HCT116 (cell line): ENCODE results near the gene SLX9. TPM values are rescaled to one million over a fixed set of nuclear protein-coding genes. Genes with fewer than 3 reads are reported as not detected.

ENCODE experiments used
- ATAC-seq: fragments of 200-7000 bp; cut with Tn5 transposase; 2 replicates; pipeline ENCODE4 v1.9.1; 2020; ENCODE audit warnings: mild to moderate bottlenecking, moderate library complexity
- BruUV-seq: library from RNA; stranded (reverse); fragments of 400-500 nt; replicated peaks from 2 replicates; lab custom pipeline; 2021; lab: Mats Ljungman, UMichigan
- CTCF ChIA-PET: fragments of 300-600 bp; sonication (Branson Sonifier 250); formaldehyde crosslinking; loops from one replicate; lab custom pipeline; 2021; ENCODE audit warnings: antibody characterized with exemption; lab: Charles Lee
- POLR2A ChIA-PET: fragments of 300-600, 350-600 bp; sonication (Branson Sonifier 250); formaldehyde crosslinking; loops from one replicate; lab custom pipeline; 2021; ENCODE audit warnings: antibody characterized with exemption; lab: Charles Lee
- RAD21 ChIA-PET, 2 experiments: fragments of 300-600 bp; sonication (Branson Sonifier 250); formaldehyde crosslinking; loops; one replicate each; lab custom pipeline; 2023; ENCODE audit warnings: low total read pairs in 2 of 2; ENCODE audit not compliant: uncharacterized antibody in 2 of 2, unreplicated experiment in 2 of 2, low non-redundant PET in 1 of 2; lab: Charles Lee
- DNase-seq: peaks from one replicate; pipeline ENCODE4 v3.0.0-alpha.2; 2010; ENCODE audit warnings: low read depth, low spot score
- H2AFZ ChIP-seq: fragments of 200-600 bp; shearing (Covaris generic), sonication (generic); 2 replicates; pipeline ENCODE4 v1.6.1; 2017; ENCODE audit warnings: low read depth, mixed run types, mixed read lengths, antibody characterized with exemption, low read length; ENCODE audit not compliant: poor library complexity, severe bottlenecking
- H3K27ac ChIP-seq: 2 replicates; pipeline ENCODE4 v1.5.1; 2012; ENCODE audit warnings: low read depth, low read length
- H3K27me3 ChIP-seq: fragments of 200-600 bp; sonication (generic); 2 replicates; pipeline ENCODE4 v1.6.1; 2016; ENCODE audit warnings: mixed run types, low read length, mixed read lengths; ENCODE audit not compliant: insufficient read depth
- H3K36me3 ChIP-seq, 2 experiments: fragments of 200-500 bp in 1 of 2; fragments of 200-600 bp in 1 of 2; sonication (Bioruptor generic) in 1 of 2; sonication (generic) in 1 of 2; 2 replicates each; pipeline versions ENCODE4 v1.5.1 to v1.6.1; 2014 to 2016; ENCODE audit warnings: low read length in 2 of 2, inconsistent platforms in 1 of 2, mixed read lengths in 1 of 2, mixed run types in 1 of 2; ENCODE audit not compliant: insufficient read depth in 2 of 2, control insufficient read depth in 1 of 2
- H3K4me1 ChIP-seq, 2 experiments: fragments of 200-600 bp in 1 of 2; sonication (generic) in 1 of 2; 2 replicates each; pipeline versions ENCODE4 v1.5.1 to v1.6.1; 2012 to 2017; ENCODE audit warnings: low read length in 2 of 2, inconsistent platforms in 1 of 2, mild to moderate bottlenecking in 1 of 2, mixed read lengths in 1 of 2, mixed run types in 1 of 2, moderate library complexity in 1 of 2; ENCODE audit not compliant: insufficient read depth in 2 of 2, control insufficient read depth in 1 of 2
- H3K4me2 ChIP-seq: fragments of 200-600 bp; sonication (generic); 2 replicates; pipeline ENCODE4 v1.6.1; 2017; ENCODE audit warnings: mixed run types, low read length, mixed read lengths
- H3K4me3 ChIP-seq, 2 experiments: fragments of 200-600 bp in 1 of 2; sonication (generic) in 1 of 2; replicated peaks in 1 of 2; 2 replicates each; pipeline ENCODE4 v1.5.1; 2011 to 2016; ENCODE audit warnings: low read length in 2 of 2, control low read depth in 1 of 2, low read depth in 1 of 2, mild to moderate bottlenecking in 1 of 2, mixed read lengths in 1 of 2, mixed run types in 1 of 2
- H3K79me2 ChIP-seq: fragments of 200-600 bp; sonication (generic); 2 replicates; pipeline ENCODE4 v1.6.1; 2017; ENCODE audit warnings: mild to moderate bottlenecking, mixed run types, low read length, moderate library complexity, mixed read lengths; ENCODE audit not compliant: insufficient read depth
- H3K9ac ChIP-seq: fragments of 200-600 bp; sonication (generic); 2 replicates; pipeline ENCODE4 v1.6.1; 2016; ENCODE audit warnings: low read length, mixed read lengths
- H3K9me2 ChIP-seq: fragments of 200-600 bp; sonication (generic), shearing (Covaris generic); 2 replicates; pipeline ENCODE4 v1.6.1; 2017; ENCODE audit warnings: mixed run types, mild to moderate bottlenecking, moderate library complexity; ENCODE audit not compliant: insufficient read depth
- H3K9me3 ChIP-seq, 2 experiments: fragments of 200-500 bp in 1 of 2; fragments of 200-600 bp in 1 of 2; sonication (Bioruptor generic) in 1 of 2; sonication (generic) in 1 of 2; 2 replicates each; pipeline ENCODE4 v1.6.1; 2014 to 2017; ENCODE audit warnings: low read length in 2 of 2, mixed read lengths in 2 of 2, inconsistent platforms in 1 of 2, low read depth in 1 of 2, mild to moderate bottlenecking in 1 of 2, mixed run types in 1 of 2, moderate library complexity in 1 of 2; ENCODE audit not compliant: control insufficient read depth in 1 of 2, insufficient read depth in 1 of 2
- H4K20me1 ChIP-seq: fragments of 200-600 bp; sonication (generic), shearing (Covaris generic); 2 replicates; pipeline ENCODE4 v1.6.1; 2017; ENCODE audit warnings: mixed run types, mild to moderate bottlenecking, moderate library complexity; ENCODE audit not compliant: insufficient read depth
- FOSL1 ChIP-seq: IDR thresholded peaks from 2 replicates; pipeline ENCODE4 v1.6.1; 2012; ENCODE audit warnings: low read depth
- RAD21 ChIP-seq: IDR thresholded peaks from 2 replicates; pipeline ENCODE4 v1.6.1; 2012; ENCODE audit warnings: low read depth, mild to moderate bottlenecking
- SIN3A ChIP-seq: IDR thresholded peaks from 2 replicates; pipeline ENCODE4 v1.6.1; 2012; ENCODE audit warnings: low read depth
- SP1 ChIP-seq: IDR thresholded peaks from 2 replicates; pipeline ENCODE4 v1.6.1; 2012; ENCODE audit warnings: low read depth
- SRF ChIP-seq: IDR thresholded peaks from 2 replicates; pipeline ENCODE4 v1.6.1; 2012; ENCODE audit warnings: low read depth
- YY1 ChIP-seq: IDR thresholded peaks from 2 replicates; pipeline ENCODE4 v1.6.1; 2011; ENCODE audit warnings: low read length, low read depth, moderate library complexity, mild to moderate bottlenecking; ENCODE audit not compliant: insufficient replicate concordance; ENCODE audit errors: extremely low read depth
- intact Hi-C: fragments of 100-400 bp; cut with micrococcal nuclease; formaldehyde crosslinking; loops from 2 replicates; pipeline ENCODE4 v1.10.0; 2022
- total RNA-seq: library from RNA; stranded (reverse); gene quantifications from one replicate; pipeline ENCODE4 v1.2.1, GENCODE V29; 2021; ENCODE audit not compliant: unreplicated experiment
- TF ChIP-seq, protein P1 (sequence below): IDR thresholded peaks from 2 replicates; pipeline ENCODE4 v1.6.1; 2012
- TF ChIP-seq, protein P2 (sequence below): IDR thresholded peaks from 2 replicates; pipeline ENCODE4 v1.6.1; 2012; ENCODE audit warnings: low read depth
- TF ChIP-seq, protein P3 (sequence below), 3 experiments: fragments of 200-600 bp in 1 of 3; sonication (generic) in 1 of 3; IDR thresholded peaks in 2 of 3; conservative IDR thresholded peaks in 1 of 3; 2 replicates each; pipeline ENCODE4 v1.5.1; 2012 to 2017; ENCODE audit warnings: low read depth in 2 of 3, low read length in 2 of 3, antibody characterized with exemption in 1 of 3, borderline replicate concordance in 1 of 3, control low read depth in 1 of 3, mild to moderate bottlenecking in 1 of 3, mixed read lengths in 1 of 3, mixed run types in 1 of 3, moderate library complexity in 1 of 3; ENCODE audit not compliant: insufficient read depth in 1 of 3
- TF ChIP-seq, protein P4 (sequence below): IDR thresholded peaks from 2 replicates; pipeline ENCODE4 v1.6.1; 2012

Gene SLX9
- total RNA-seq, 1 experiment from 2014 or later = 61.9 TPM

DNA sequence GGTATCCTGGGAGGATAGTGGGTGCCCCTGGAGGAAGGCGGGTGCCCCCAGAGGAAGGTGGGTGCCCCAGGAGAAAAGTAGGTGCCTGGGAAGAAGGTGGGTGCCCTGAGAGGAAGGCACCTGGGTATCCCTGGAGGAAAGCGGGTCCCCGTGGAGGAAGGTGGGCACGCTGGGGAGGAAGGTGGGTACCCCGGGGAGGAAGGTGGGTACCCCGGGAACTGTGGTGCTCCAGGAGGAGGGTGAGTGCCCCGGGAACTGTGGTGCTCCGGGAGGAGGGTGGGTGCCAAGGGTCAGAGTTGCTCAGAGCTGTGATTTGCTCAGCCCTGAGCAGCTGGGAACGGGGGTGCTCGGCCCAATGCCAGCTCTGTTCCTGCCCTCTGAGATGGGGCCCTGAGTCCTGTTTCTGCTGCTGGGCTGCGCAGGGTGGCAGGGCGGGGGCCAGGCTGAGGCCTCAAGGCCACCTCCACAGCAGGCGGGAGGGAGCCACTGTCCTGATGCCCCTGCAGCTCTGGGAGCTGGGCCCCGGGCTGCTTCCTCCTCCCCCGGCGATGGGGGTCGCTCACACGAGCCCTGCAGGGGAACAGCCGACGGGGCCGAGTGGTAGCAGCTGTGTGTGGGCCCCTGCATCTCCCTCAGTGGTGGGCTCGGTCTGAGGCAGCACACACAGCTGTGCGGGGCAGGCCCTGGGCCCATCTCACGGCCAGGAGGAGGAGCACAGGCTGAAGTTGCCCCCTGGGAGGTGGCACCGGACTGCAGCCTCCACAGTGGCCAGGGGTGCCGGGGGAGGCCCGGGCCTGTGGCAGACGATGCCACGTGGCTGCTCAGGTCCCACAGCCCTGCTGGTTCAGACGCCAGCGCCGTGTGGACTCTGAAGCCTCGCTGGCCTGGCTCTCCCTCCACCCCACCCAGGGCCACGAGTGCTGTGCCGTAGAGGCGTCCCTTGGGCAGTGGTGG lies 57.4 kb downstream of the SLX9 start:
- H3K4me2 ChIP-seq = no peak overlapping the region
- ChIA-PET RAD21 (no interaction called here), CTCF (no interaction called here), POLR2A (no interaction called here)
- no peak for TF ChIP-seq YY1
- TF ChIP-seq RAD21 = no peak
- TF ChIP-seq FOSL1 = no peak
- TF ChIP-seq, protein P1, sequence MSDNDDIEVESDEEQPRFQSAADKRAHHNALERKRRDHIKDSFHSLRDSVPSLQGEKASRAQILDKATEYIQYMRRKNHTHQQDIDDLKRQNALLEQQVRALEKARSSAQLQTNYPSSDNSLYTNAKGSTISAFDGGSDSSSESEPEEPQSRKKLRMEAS = no peak
- no peak for TF ChIP-seq SP1
- H3K9me3 ChIP-seq = no peaks in the 10 kb centered on the region
- no peaks in the 10 kb centered on the region for H3K9me2 ChIP-seq
- H3K79me2 ChIP-seq = no peaks in the 10 kb centered on the region
- no peaks in the 10 kb centered on the region for H3K27me3 ChIP-seq
- ATAC-seq (no peak), DNase-seq (no peak)
- no peak overlapping the region for H3K27ac ChIP-seq
- no peak overlapping the region for H3K4me3 ChIP-seq
- no TSS peak for BruUV-seq
- intact Hi-C loops = no loop called here
- H4K20me1 ChIP-seq = no peaks in the 10 kb centered on the region
- H3K36me3 ChIP-seq = no peaks in the 10 kb centered on the region
- H2AFZ ChIP-seq = no peak overlapping the region
- no peak overlapping the region for H3K9ac ChIP-seq
- H3K4me1 ChIP-seq = peaks cover 4 to 15% of the 10 kb centered on the region in 2 experiments; a peak in 3 of 4 replicates

DNA sequence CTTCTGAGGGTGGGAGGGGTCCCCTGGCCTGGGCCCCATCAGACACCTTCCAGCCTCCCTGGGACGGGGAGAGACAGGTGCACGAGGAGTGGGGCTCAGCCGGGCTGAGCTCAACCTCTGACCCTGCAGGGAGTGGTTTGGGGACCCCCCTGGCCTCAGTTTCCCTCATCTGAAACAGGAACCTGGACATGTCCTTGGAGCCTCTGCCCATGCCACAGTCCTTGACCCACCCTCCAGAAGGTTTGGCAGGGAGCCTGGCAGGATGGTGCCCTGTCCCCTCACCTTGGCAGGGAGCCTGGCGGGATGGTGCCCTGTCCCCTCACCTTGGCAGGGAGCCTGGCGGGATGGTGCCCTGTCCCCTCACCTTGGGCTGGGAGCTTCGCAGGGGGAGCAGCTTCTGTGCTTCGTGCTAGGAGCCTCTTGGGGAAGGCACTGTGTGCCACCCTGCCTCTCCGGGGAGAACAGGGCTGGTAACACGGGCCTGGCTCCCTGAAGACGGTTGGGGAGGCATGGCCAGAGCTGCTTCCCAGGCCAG lies 58.3 kb downstream of the SLX9 start:
- POLR2A ChIA-PET = no interaction called here
- DNase-seq (no peak), ATAC-seq (no peak)
- Histone ChIP-seq H3K9me2 (no peaks in the 10 kb centered on the region), H3K9me3 (no peaks in the 10 kb centered on the region), H3K27me3 (no peaks in the 10 kb centered on the region), H2AFZ (no peak overlapping the region), H3K4me3 (no peak overlapping the region), H3K27ac (no peak overlapping the region), H3K79me2 (no peaks in the 10 kb centered on the region), H3K4me1 (peaks cover 4 to 15% of the 10 kb centered on the region in 2 experiments; a peak in 3 of 4 replicates), H4K20me1 (no peaks in the 10 kb centered on the region), H3K9ac (no peak overlapping the region), H3K4me2 (no peak overlapping the region), H3K36me3 (no peaks in the 10 kb centered on the region)
- intact Hi-C loops = no loop called here
- CTCF ChIA-PET = no interaction called here
- no TSS peak for BruUV-seq
- RAD21 ChIA-PET = no interaction called here
- TF ChIP-seq, protein P1 = no peak
- TF ChIP-seq SIN3A (no peak), YY1 (no peak), SRF (no peak), RAD21 (no peak)
- TF ChIP-seq, protein P2, sequence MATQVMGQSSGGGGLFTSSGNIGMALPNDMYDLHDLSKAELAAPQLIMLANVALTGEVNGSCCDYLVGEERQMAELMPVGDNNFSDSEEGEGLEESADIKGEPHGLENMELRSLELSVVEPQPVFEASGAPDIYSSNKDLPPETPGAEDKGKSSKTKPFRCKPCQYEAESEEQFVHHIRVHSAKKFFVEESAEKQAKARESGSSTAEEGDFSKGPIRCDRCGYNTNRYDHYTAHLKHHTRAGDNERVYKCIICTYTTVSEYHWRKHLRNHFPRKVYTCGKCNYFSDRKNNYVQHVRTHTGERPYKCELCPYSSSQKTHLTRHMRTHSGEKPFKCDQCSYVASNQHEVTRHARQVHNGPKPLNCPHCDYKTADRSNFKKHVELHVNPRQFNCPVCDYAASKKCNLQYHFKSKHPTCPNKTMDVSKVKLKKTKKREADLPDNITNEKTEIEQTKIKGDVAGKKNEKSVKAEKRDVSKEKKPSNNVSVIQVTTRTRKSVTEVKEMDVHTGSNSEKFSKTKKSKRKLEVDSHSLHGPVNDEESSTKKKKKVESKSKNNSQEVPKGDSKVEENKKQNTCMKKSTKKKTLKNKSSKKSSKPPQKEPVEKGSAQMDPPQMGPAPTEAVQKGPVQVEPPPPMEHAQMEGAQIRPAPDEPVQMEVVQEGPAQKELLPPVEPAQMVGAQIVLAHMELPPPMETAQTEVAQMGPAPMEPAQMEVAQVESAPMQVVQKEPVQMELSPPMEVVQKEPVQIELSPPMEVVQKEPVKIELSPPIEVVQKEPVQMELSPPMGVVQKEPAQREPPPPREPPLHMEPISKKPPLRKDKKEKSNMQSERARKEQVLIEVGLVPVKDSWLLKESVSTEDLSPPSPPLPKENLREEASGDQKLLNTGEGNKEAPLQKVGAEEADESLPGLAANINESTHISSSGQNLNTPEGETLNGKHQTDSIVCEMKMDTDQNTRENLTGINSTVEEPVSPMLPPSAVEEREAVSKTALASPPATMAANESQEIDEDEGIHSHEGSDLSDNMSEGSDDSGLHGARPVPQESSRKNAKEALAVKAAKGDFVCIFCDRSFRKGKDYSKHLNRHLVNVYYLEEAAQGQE = no peak
- TF ChIP-seq, protein P3, sequence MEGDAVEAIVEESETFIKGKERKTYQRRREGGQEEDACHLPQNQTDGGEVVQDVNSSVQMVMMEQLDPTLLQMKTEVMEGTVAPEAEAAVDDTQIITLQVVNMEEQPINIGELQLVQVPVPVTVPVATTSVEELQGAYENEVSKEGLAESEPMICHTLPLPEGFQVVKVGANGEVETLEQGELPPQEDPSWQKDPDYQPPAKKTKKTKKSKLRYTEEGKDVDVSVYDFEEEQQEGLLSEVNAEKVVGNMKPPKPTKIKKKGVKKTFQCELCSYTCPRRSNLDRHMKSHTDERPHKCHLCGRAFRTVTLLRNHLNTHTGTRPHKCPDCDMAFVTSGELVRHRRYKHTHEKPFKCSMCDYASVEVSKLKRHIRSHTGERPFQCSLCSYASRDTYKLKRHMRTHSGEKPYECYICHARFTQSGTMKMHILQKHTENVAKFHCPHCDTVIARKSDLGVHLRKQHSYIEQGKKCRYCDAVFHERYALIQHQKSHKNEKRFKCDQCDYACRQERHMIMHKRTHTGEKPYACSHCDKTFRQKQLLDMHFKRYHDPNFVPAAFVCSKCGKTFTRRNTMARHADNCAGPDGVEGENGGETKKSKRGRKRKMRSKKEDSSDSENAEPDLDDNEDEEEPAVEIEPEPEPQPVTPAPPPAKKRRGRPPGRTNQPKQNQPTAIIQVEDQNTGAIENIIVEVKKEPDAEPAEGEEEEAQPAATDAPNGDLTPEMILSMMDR (IDR thresholded peaks at IDR 0.05 in 2 of 3, conservative IDR thresholded peaks at IDR 0.05 in 1 of 3; ENCODE audit: borderline replicate concordance in 1 of 3, insufficient read depth in 1 of 3, low read depth in 2 of 3, low read length in 2 of 3) = no peak
- TF ChIP-seq, protein P4, sequence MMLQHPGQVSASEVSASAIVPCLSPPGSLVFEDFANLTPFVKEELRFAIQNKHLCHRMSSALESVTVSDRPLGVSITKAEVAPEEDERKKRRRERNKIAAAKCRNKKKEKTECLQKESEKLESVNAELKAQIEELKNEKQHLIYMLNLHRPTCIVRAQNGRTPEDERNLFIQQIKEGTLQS = no peak
